Sigmoid colon (tissue), 4 donors: ENCODE data around the gene TCP11.

Source experiments
- EP300 ChIP-seq, 4 donors: sonication (generic); formaldehyde crosslinking; IDR thresholded peaks; one replicate each; pipeline ENCODE4 v1.6.1; 2017; ENCODE audit warnings: antibody characterized with exemption in 4 of 4
- POLR2A ChIP-seq, 2 donors: fragments of 450-650 bp; IDR thresholded peaks; one replicate each; pipeline ENCODE4 v1.6.1; 2016; ENCODE audit warnings: antibody characterized with exemption in 2 of 2, mild to moderate bottlenecking in 2 of 2, moderate library complexity in 2 of 2
- TF ChIP-seq, protein P1 (sequence below), 4 experiments: fragments of 450-650 bp in 3 of 4; fragments of 200-600 bp in 1 of 4; IDR thresholded peaks; one replicate each; pipeline ENCODE4 v1.5.1; 2016 to 2019; ENCODE audit warnings: antibody characterized with exemption in 4 of 4, mild to moderate bottlenecking in 3 of 4, moderate library complexity in 2 of 4

DNA sequence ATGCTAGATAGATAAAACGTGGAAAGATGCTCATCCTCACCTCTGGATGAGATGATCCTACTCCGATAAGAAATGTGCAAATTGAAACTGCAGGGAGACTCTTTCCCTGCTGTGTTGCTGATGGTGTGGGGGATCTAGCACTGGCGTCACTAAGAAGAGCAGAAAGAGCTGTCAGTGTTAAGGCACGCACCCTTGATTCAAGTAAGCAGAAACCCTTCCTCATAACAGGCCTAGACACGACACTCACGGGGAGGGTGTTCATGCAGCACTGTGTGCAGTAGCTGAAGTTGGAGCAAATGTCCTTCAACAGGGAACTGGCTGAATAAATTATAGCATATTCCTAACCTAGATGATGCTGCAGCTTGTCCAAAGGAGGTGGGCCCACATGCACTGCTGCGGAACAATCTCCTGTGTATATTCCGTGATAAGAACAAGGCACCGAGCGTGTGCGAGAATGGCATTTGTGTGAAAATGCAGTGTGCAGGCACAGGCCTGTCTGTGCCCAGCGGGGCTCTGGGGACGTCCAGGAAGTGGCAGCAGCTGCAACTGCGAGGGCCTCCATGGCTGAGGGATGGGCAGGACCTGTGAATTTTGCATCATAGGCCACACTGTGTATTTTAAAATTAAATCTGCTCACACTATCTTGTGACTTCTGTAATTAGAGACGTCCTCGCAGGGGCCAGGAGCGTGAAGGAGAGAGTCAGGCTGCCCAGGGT is 64.0 kb downstream of the TCP11 start:
- TF ChIP-seq POLR2A (IDR thresholded peaks at IDR 0.05) = no peak
- TF ChIP-seq, protein P1, sequence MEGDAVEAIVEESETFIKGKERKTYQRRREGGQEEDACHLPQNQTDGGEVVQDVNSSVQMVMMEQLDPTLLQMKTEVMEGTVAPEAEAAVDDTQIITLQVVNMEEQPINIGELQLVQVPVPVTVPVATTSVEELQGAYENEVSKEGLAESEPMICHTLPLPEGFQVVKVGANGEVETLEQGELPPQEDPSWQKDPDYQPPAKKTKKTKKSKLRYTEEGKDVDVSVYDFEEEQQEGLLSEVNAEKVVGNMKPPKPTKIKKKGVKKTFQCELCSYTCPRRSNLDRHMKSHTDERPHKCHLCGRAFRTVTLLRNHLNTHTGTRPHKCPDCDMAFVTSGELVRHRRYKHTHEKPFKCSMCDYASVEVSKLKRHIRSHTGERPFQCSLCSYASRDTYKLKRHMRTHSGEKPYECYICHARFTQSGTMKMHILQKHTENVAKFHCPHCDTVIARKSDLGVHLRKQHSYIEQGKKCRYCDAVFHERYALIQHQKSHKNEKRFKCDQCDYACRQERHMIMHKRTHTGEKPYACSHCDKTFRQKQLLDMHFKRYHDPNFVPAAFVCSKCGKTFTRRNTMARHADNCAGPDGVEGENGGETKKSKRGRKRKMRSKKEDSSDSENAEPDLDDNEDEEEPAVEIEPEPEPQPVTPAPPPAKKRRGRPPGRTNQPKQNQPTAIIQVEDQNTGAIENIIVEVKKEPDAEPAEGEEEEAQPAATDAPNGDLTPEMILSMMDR (IDR thresholded peaks at IDR 0.05) = no peak
- no peak for TF ChIP-seq EP300 (IDR thresholded peaks at IDR 0.05)
